ENCODE data around the gene DDX54.

The DDX54 gene

DNA sequence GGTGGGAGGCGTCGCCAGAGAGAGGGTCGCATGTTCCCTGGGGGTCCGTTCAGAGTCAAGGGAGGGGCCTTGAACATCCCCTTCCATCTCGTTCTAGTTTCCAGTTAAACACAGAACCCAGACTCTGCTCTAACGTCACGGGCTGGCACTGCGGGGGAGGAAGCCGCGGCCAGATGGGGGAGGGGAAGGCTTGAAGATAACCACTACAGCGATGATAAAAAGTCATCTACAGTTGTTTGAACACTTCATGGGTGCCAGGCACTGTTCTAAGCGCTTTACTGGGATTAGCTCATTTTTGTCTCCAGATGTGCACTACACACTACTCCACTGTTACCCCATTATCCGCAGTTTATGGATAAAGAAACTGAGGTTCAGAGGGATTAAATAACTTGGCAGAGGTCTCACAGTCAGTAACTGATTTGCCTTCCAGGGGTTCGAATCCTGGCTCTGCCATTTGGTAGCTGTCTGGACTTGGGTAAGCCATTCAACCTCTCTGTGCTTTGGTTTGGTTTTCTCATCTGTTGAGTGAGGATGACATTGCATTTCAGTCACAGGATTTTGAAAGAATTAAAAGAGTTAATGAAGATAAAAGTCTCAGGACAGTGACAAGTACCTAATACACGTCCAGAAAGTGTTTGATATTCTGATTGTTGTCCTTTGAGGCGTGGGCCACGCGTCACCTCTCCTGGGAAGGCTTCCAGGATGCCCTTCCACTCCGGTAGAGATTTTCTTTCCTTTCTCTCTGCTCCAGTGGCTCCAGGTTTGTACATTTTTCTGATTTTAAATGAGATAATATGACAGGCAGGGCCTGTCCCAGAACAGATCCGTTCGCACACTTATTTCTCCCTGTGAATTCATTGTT is 48.9 kb downstream of the DDX54 start:
- Mint-ChIP-seq H3K27ac (peak overlapping the region; percentile 87), H3K4me3 (peak overlapping the region; percentile 82), H3K9me3 (no peaks in the 10 kb centered on the region), H3K4me1 (peaks cover 23% of the 10 kb centered on the region), H3K36me3 (no peaks in the 10 kb centered on the region)
- peak; percentile 35 to 65 for DNase-seq (ENCODE audit: low spot score in 2 of 2)
- peak; percentile 79 for ATAC-seq

- H3K27ac Mint-ChIP-seq, result peak within 1 kb of the TSS; percentile 87
- H3K4me3 Mint-ChIP-seq, result peak within 1 kb of the TSS; percentile 82
- DNase-seq (ENCODE audit: low spot score in 2 of 2), result peak; percentile 73 to 85
- H3K36me3 Mint-ChIP-seq, result no peaks in the 10 kb centered on the region
- H3K9me3 Mint-ChIP-seq, result no peaks in the 10 kb centered on the region
- H3K4me1 Mint-ChIP-seq, result peaks cover 24% of the 10 kb centered on the region
- ATAC-seq, result peak; percentile 87
Measured at GRCh38 chr12:113135178-113136127, 49.8 kb downstream of the DDX54 start, which contains the start of gene RASAL1. RASAL1 (minus strand) TSS chr12:113135761; CDS start chr12:113135462, 299 bp downstream.

- no peaks in the 10 kb centered on the region for H3K9me3 Mint-ChIP-seq
- DNase-seq (ENCODE audit: low spot score in 2 of 2) (no peak), ATAC-seq (no peak)
- H3K4me3 Mint-ChIP-seq, result peak overlapping the region; percentile 82
- no peak overlapping the region for H3K27ac Mint-ChIP-seq
- H3K36me3 Mint-ChIP-seq, result no peaks in the 10 kb centered on the region
- H3K4me1 Mint-ChIP-seq, result peaks cover 24% of the 10 kb centered on the region
Measured at GRCh38 chr12:113134521-113134951, 50.7 kb downstream of the DDX54 start.

GRCh38 chr12:113134071-113134470 is 51.2 kb downstream of the DDX54 start:
- ATAC-seq (no peak), DNase-seq (ENCODE audit: low spot score in 2 of 2) (no peak)
- H3K36me3 Mint-ChIP-seq, result no peaks in the 10 kb centered on the region
- H3K4me1 Mint-ChIP-seq, result peaks cover 24% of the 10 kb centered on the region
- H3K4me3 Mint-ChIP-seq, result no peak overlapping the region
- H3K27ac Mint-ChIP-seq, result no peak overlapping the region
- no peaks in the 10 kb centered on the region for H3K9me3 Mint-ChIP-seq

DNA sequence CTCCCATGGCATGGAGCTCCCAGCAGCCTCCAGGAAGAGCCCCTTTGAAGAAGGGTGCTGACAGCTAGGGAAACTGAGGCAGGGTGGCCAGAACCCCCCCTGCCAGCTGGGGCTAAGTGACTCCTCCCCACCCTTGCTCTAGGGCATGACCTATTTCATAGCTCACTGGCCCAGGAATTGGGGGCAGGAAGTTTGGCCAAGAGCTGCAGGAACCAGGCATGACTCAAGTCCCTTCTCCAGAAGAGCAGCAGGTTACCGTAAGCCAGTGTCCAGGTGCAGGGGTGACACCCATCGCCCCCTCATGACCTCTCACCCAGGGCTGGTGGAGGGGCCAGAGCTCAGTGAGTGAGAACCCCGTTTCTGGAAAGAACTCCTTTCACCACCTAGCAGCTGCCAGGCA is 51.6 kb downstream of the DDX54 start:
- H3K4me3 Mint-ChIP-seq, result no peak overlapping the region
- H3K36me3 Mint-ChIP-seq, result no peaks in the 10 kb centered on the region
- ATAC-seq, result no peak
- no peaks in the 10 kb centered on the region for H3K9me3 Mint-ChIP-seq
- no peak for DNase-seq (ENCODE audit: low spot score in 2 of 2)
- peaks cover 24% of the 10 kb centered on the region for H3K4me1 Mint-ChIP-seq
- H3K27ac Mint-ChIP-seq, result no peak overlapping the region

GRCh38 chr12:113133036-113133435 is 52.2 kb downstream of the DDX54 start:
- ATAC-seq, result no peak
- no peak for DNase-seq (ENCODE audit: low spot score in 2 of 2)
- Mint-ChIP-seq H3K4me3 (no peak overlapping the region), H3K9me3 (no peaks in the 10 kb centered on the region), H3K27ac (no peak overlapping the region), H3K36me3 (no peaks in the 10 kb centered on the region), H3K4me1 (peaks cover 30% of the 10 kb centered on the region)

GRCh38 chr12:113131556-113131955 is 53.7 kb downstream of the DDX54 start:
- H3K36me3 Mint-ChIP-seq, result no peaks in the 10 kb centered on the region
- H3K27ac Mint-ChIP-seq, result no peak overlapping the region
- H3K4me1 Mint-ChIP-seq, result peaks cover 27% of the 10 kb centered on the region

GRCh38 chr12:113130457-113131135 is 54.7 kb downstream of the DDX54 start:
- no peaks in the 10 kb centered on the region for H3K9me3 Mint-ChIP-seq
- H3K4me1 Mint-ChIP-seq, result peaks cover 17% of the 10 kb centered on the region
- no peaks in the 10 kb centered on the region for H3K36me3 Mint-ChIP-seq
- H3K4me3 Mint-ChIP-seq, result no peak overlapping the region
- DNase-seq (ENCODE audit: low spot score in 2 of 2) (no peak), ATAC-seq (peak; percentile 22)
- no peak overlapping the region for H3K27ac Mint-ChIP-seq

More at GRCh38 chr12:113131556-113131955, 53.7 kb downstream of the DDX54 start:
- ATAC-seq (no peak), DNase-seq (ENCODE audit: low spot score in 2 of 2) (no peak)
- H3K4me3 Mint-ChIP-seq, result no peak overlapping the region
- H3K9me3 Mint-ChIP-seq, result no peaks in the 10 kb centered on the region

DNA sequence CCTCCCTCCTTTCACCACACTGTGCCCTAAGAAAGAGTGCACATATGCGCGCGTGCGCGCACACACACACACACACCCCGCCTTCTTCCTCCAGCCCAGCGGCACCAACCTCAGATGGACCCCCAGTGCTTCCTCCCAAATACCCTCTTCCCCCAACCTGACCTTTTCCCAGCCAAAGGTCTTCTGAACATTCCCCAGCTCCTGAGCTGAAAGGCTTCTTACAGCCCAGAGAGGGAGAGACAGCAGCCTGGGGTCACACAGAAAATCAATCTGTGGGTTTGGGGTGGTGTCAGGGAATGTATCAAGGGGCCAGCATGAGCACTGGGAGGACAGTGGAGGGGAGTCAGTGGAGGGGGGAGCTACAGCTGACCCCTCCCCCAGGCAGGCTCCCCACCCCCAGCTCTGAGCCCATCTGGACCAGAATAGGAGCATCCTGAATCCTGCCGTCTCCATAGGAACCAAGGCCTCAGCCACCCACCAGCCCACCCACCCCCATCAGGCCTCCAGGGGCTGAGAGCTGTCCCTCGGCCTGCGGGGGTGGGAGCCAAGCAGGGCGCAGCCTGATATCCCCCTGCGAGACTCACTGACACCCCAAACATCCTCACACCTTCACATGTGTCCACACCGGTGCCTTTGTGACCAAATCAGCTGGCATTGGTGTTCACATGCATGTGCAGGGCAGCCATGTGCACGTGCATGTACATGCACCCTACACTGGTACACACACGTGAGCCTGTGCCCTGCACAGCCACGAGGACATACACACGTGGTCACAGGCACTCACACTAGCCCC is 55.4 kb downstream of the DDX54 start:
- no peaks in the 10 kb centered on the region for H3K36me3 Mint-ChIP-seq
- no peak overlapping the region for H3K27ac Mint-ChIP-seq
- no peak for ATAC-seq
- DNase-seq (ENCODE audit: low spot score in 2 of 2), result no peak
- H3K4me1 Mint-ChIP-seq, result peaks cover 12% of the 10 kb centered on the region
- H3K4me3 Mint-ChIP-seq, result no peak overlapping the region
- no peaks in the 10 kb centered on the region for H3K9me3 Mint-ChIP-seq

- no peaks in the 10 kb centered on the region for H3K36me3 Mint-ChIP-seq
- H3K27ac Mint-ChIP-seq, result no peak overlapping the region
Measured at GRCh38 chr12:113128802-113129663, 56.2 kb downstream of the DDX54 start.

GRCh38 chr12:113127791-113128199 is 57.5 kb downstream of the DDX54 start:
- H3K4me1 Mint-ChIP-seq, result peaks cover 12% of the 10 kb centered on the region
- H3K4me3 Mint-ChIP-seq, result no peak overlapping the region
- DNase-seq (ENCODE audit: low spot score in 2 of 2), result no peak
- no peak for ATAC-seq
- H3K27ac Mint-ChIP-seq, result no peak overlapping the region
- H3K9me3 Mint-ChIP-seq, result no peaks in the 10 kb centered on the region
- no peaks in the 10 kb centered on the region for H3K36me3 Mint-ChIP-seq

More at GRCh38 chr12:113128802-113129663, 56.2 kb downstream of the DDX54 start:
- peaks cover 12% of the 10 kb centered on the region for H3K4me1 Mint-ChIP-seq
- no peak for DNase-seq (ENCODE audit: low spot score in 2 of 2)
- H3K4me3 Mint-ChIP-seq, result no peak overlapping the region
- peak; percentile 42 for ATAC-seq
- H3K9me3 Mint-ChIP-seq, result no peaks in the 10 kb centered on the region

DNA sequence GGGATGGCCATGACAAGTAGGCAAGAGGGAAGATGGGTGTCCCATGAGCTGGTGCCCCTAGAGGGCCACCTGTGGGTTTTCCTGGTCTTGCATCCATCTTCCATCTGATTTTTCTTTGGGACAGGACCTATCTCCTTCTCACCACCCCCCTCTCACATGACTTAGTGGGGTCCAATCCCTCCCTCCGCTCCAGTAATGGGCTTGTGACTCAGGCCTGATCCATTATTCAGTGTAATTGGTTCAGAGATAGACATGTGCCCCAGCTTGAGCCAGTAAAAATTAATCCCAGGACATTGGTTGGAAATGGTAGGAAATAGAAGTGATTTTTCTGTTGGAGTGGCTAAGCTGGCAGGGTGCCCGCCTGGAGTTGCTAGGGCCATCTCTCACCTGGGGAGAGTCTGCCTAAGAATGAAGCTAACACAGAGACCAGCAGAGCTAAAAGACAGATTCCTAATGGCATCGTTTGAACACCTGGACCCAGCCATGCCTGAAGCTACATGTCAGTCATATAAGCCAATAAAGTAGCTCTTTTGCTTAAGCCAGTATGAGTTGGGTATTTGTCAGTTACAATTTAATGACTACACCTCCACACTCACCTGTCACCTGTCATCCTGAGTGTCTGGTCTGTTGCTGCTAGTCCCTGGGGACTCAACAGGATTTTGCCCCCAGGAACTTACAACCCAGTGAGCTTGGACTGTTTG is 64.5 kb downstream of the DDX54 start:
- ATAC-seq, result peak; percentile 11
- H3K9me3 Mint-ChIP-seq, result no peaks in the 10 kb centered on the region
- no peak overlapping the region for H3K4me3 Mint-ChIP-seq
- H3K36me3 Mint-ChIP-seq, result no peaks in the 10 kb centered on the region
- DNase-seq (ENCODE audit: low spot score in 2 of 2), result no peak
- no peak overlapping the region for H3K27ac Mint-ChIP-seq
- no peaks in the 10 kb centered on the region for H3K4me1 Mint-ChIP-seq

GRCh38 chr12:113119980-113120669 is 65.2 kb downstream of the DDX54 start:
- Mint-ChIP-seq H3K9me3 (no peaks in the 10 kb centered on the region), H3K27ac (no peak overlapping the region), H3K4me3 (no peak overlapping the region), H3K36me3 (no peaks in the 10 kb centered on the region), H3K4me1 (no peaks in the 10 kb centered on the region)
- no peak for DNase-seq (ENCODE audit: low spot score in 2 of 2)
- no peak for ATAC-seq

Data from stimulated activated effector memory CD8-positive, alpha-beta T cell treated with anti-CD3 and anti-CD28 coated beads, Interleukin-12 subunit alpha, Interleukin-12 subunit beta, amount 100 ng/mL, for 72 hours (primary cell).